SH-SY5Y (cell line): Measurements from ENCODE around the gene ATP9B.

ENCODE experiments used
- GATA2 ChIP-seq: IDR thresholded peaks from 2 replicates; pipeline ENCODE4 v1.6.1; 2011; ENCODE audit warnings: mild to moderate bottlenecking, low read depth, low read length
- GATA3 ChIP-seq: IDR thresholded peaks from 2 replicates; pipeline ENCODE4 v1.6.1; 2011; ENCODE audit warnings: low read depth, mild to moderate bottlenecking, low read length, moderate library complexity

GRCh38 chr18:79427368-79428225 lies 358.4 kb downstream of the ATP9B start:
- TF ChIP-seq GATA2 = no peak
- TF ChIP-seq GATA3 = no peak
